ENCODE measurements around the gene CARMIL1.

GRCh38 chr6:25297823-25298522, 18.8 kb downstream of the CARMIL1 start:
- TF ChIP-seq POLR2A (IDR thresholded peaks at IDR 0.05; ENCODE audit: low read length) (no peak), GATA1 (IDR thresholded peaks at IDR 0.05; ENCODE audit: low read depth, low read length) (no peak)
